A549 treated with AZD9567 at 1 μM for 4 hours (cell line): ENCODE measurements around the gene PSMC3IP. TPM values are rescaled to one million over a fixed set of nuclear protein-coding genes. Genes with fewer than 3 reads are reported as not detected.

Experiments
- total RNA-seq: library from RNA; stranded (reverse); fragments of 200-300 nt; extraction: Qiagen RNA extraction; gene quantifications from 5 replicates; pipeline ENCODE4 v1.2.3, GENCODE V29; 2022; ENCODE audit not compliant: insufficient read depth

PSMC3IP gene, protein sequence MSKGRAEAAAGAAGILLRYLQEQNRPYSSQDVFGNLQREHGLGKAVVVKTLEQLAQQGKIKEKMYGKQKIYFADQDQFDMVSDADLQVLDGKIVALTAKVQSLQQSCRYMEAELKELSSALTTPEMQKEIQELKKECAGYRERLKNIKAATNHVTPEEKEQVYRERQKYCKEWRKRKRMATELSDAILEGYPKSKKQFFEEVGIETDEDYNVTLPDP
- 33.7 to 40.5 TPM (median 36.2 TPM) in 5 replicates for total RNA-seq

GRCh38 chr17:42577532-42578281 lies at the start of gene PSMC3IP:
Gene PSMC3IP (minus strand): TSS chr17:42577729. CDS start chr17:42577686, 43 bp downstream.

GRCh38 chr17:42609182-42609813 lies 31.8 kb upstream of the PSMC3IP start, which contains the start of the genes RETREG3 and TUBG1:
Gene RETREG3 (minus strand): TSS chr17:42609374. CDS start chr17:42609324, 50 bp downstream.
Gene TUBG1 (plus strand): TSS chr17:42609683. CDS start chr17:42609738, 55 bp downstream.

DNA sequence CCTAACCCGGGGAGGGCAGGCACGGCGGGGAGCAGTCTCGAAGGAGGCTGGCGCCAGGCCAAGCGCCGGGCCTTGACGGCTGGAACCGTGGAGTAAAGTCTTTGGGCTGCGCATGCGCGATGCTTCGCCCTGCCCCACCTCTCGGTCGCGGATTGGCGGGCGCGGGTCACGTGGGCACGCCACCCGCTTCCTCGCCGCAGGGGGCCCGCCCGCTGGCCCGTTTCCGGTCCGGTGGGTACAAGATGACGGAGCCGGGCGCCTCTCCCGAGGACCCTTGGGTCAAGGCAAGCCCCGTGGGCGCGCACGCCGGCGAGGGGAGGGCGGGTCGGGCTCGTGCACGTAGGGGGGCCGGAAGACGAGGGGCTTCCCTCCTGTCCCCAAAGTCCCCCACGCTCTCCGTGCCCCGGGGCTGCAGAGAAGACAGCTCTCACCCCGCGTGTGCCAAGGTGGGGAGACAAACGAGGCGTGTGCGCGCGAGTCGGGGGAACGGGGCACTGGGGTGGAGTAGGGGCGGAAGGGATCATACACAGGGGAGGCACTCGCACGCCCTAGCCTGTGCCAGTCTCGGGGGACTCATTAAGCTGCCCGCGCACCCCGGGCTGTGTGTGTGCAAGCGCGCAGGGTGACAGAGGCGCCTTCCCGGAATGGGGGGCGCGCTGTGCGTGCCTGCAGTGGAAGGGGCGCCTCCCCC lies 10.5 kb downstream of the PSMC3IP start, which contains the start of gene MLX:
Gene MLX, plus strand, starts transcription at position 218 of the 691 bp plus-strand sequence. Its CDS starts 25 bp downstream, at position 243.

GRCh38 chr17:42561897-42562387 lies 15.6 kb downstream of the PSMC3IP start, which contains the start of gene COASY:
Gene COASY (plus strand): TSS chr17:42562148. CDS start chr17:42562623, 475 bp downstream.

DNA sequence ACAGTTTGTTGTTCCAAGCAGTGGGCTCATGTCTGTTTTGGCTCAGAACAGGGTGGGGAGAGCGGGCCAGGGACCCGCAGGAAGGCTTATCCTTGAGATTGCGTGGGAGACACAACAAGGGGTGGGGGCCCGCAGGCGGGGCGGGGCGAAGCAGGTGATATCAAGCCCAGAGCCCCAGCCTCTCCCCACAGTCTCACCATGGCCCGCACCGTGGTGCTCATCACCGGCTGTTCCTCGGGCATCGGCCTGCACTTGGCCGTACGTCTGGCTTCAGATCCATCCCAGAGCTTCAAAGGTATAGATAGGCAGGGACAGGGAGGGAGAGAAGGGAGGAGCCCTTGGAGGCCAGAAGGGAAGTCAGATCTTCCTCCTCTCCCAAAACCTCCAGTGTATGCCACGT lies 24.8 kb downstream of the PSMC3IP start, which contains the start of gene HSD17B1:
Gene HSD17B1, plus strand, starts transcription at position 188 of the 400 bp plus-strand sequence. Its CDS starts 11 bp downstream, at position 199.

DNA sequence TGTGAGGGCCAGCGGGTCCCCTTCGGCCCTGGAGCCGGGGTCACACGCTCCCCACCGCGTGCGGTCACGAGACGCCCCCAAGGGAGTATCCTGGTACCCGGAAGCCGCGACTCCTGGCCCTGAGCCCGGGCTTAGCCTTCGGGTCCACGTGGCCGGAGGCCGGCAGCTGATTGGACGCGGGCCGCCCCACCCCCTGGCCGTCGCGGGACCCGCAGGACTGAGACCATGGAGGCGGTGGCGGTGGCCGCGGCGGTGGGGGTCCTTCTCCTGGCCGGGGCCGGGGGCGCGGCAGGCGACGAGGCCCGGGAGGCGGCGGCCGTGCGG lies 41.5 kb downstream of the PSMC3IP start, which contains the start of gene NAGLU:
Gene NAGLU, plus strand, starts transcription at position 194 of the 324 bp plus-strand sequence. Its CDS starts 32 bp downstream, at position 226.

Other genes starting within 250 kb of the PSMC3IP start
- gene STAT3, start 189.3 kb downstream of the PSMC3IP start, total RNA-seq, result 67.5 to 78.4 TPM (median 69.2 TPM) in 5 replicates
- 369 to 442 TPM (median 394 TPM) in 5 replicates for gene CAVIN1, start 154.5 kb downstream of the PSMC3IP start, total RNA-seq
- 35.3 to 42.8 TPM (median 36.6 TPM) in 5 replicates for gene ATP6V0A1, start 118.9 kb downstream of the PSMC3IP start, total RNA-seq
- 30.0 to 49.1 TPM (median 45.8 TPM) in 5 replicates for gene NAGLU, start 41.5 kb downstream of the PSMC3IP start, total RNA-seq
- 1.4 to 1.8 TPM (median 1.7 TPM) in 4 of 5 replicates, not detected in the other for gene HSD17B1, start 24.8 kb downstream of the PSMC3IP start, total RNA-seq
- 96.7 to 132 TPM (median 120 TPM) in 5 replicates for gene COASY, start 15.6 kb downstream of the PSMC3IP start, total RNA-seq
- gene MLX, start 10.6 kb downstream of the PSMC3IP start, total RNA-seq, result 60.3 to 64.2 TPM (median 63.2 TPM) in 5 replicates
- 26.7 to 33.0 TPM (median 28.0 TPM) in 5 replicates for gene RETREG3, start 31.6 kb upstream of the PSMC3IP start, total RNA-seq
- gene TUBG1, start 32.0 kb upstream of the PSMC3IP start, total RNA-seq, result 143 to 167 TPM (median 150 TPM) in 5 replicates
- gene TUBG2, start 81.6 kb upstream of the PSMC3IP start, total RNA-seq, result 17.8 to 25.5 TPM (median 24.6 TPM) in 5 replicates
- 14.7 to 17.2 TPM (median 15.3 TPM) in 5 replicates for gene PLEKHH3, start 99.3 kb upstream of the PSMC3IP start, total RNA-seq
- 0.25 to 2.1 TPM (median 0.44 TPM) in 5 replicates for gene CCR10, start 104.1 kb upstream of the PSMC3IP start, total RNA-seq
- gene CNTNAP1, start 104.8 kb upstream of the PSMC3IP start, total RNA-seq, result 5.1 to 6.3 TPM (median 5.7 TPM) in 5 replicates
- gene EZH1, start 167.3 kb upstream of the PSMC3IP start, total RNA-seq, result 6.6 to 12.7 TPM (median 12.2 TPM) in 5 replicates
- gene RAMP2, start 183.5 kb upstream of the PSMC3IP start, total RNA-seq, result 0.37 to 0.91 TPM (median 0.82 TPM) in 4 of 5 replicates, not detected in the other
- 120 to 147 TPM (median 124 TPM) in 5 replicates for gene VPS25, start 195.7 kb upstream of the PSMC3IP start, total RNA-seq
- 1.3 to 2.0 TPM (median 1.8 TPM) in 4 of 5 replicates, not detected in the other for gene WNK4, start 202.9 kb upstream of the PSMC3IP start, total RNA-seq
- gene COA3, start 221.0 kb upstream of the PSMC3IP start, total RNA-seq, result 123 to 134 TPM (median 124 TPM) in 5 replicates
- gene CNTD1, start 221.1 kb upstream of the PSMC3IP start, total RNA-seq, result 0.06 to 0.19 TPM (median 0.06 TPM) in 4 of 5 replicates, not detected in the other
- 77.7 to 99.1 TPM (median 84.7 TPM) in 5 replicates for gene BECN1, start 246.6 kb upstream of the PSMC3IP start, total RNA-seq